ENCODE measurements around the gene RAD51B. TPM values are rescaled to one million over a fixed set of nuclear protein-coding genes. Genes with fewer than 3 reads are reported as not detected.
A peak's percentile ranks its signal among the peaks of the same experiment; 100 is the strongest.

The RAD51B gene
- total RNA-seq, 2 donors from 2014 or later: 37.0 to 49.7 TPM

DNA sequence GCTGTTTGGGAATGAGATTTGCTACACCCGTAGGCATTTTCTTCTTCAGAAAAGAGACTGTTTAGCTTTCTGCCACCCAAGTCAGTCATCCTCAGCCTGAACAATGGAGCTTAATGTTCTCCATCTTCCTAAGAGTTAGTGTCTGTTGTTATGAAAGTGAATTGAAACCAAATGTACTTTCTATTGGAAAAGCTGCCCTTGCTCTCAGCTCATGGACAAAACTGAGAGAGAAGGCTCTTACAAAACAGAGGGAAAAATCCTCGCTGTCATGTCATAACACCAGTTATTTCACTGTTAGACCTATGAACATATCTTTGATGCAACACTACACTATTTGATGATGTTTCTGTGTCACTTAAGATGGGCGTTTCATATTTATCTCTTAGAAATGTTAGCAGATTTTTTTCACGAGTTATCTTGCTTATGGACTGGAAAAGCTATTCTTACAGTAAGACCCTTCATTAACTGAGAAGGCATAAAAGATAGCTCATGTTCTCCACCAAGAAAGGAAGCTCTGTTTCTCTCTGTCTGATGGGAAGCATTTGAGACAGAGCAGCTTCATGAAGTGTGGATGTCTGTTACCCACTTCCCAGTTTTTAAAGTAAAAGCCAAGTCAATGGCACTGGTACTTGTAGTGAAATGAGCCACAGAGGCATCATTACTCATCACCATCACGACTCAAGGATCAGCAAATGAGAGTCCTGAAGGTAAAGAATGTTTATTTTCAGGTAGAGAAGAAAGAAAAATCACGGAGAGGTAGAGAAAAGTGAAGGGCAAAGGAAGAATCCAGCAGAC, 489.3 kb downstream of the RAD51B start:
- H3K4me3 Mint-ChIP-seq: no peak overlapping the region
- ATAC-seq (replicated peaks): no peak

DNA sequence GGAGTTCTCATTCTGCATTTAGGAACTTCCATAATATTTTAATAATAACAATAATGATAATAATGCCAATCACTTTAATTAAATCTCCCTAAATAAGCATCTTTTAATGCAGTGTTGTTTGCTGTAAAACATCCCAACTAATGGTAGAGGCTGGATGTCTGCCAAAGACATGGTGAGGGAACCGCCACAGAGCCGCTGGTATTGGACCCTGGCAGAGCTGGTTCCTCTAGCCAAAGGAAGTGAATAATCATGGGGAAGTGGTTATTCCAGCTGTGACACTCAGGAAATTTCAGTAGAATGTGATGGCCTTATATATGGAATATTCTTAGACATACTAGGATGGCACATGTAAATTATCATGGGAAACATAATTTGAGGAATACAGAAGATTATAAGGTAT, 490.0 kb downstream of the RAD51B start:
- Mint-ChIP-seq H3K4me3 (no peak overlapping the region), H3K36me3 (ENCODE audit: low read depth) (no peaks in the 10 kb centered on the region), H3K4me1 (peaks cover 35% of the 10 kb centered on the region), H3K27me3 (no peaks in the 10 kb centered on the region), H3K9me3 (no peaks in the 10 kb centered on the region), H3K27ac (no peak overlapping the region)
- no peak for ATAC-seq (replicated peaks)

More for the DNA sequence above, 489.3 kb downstream of the RAD51B start:
- peaks cover 30% of the 10 kb centered on the region for H3K4me1 Mint-ChIP-seq
- H3K27ac Mint-ChIP-seq: no peak overlapping the region
- no peaks in the 10 kb centered on the region for H3K27me3 Mint-ChIP-seq
- H3K36me3 Mint-ChIP-seq (ENCODE audit: low read depth): no peaks in the 10 kb centered on the region
- no peaks in the 10 kb centered on the region for H3K9me3 Mint-ChIP-seq

DNA sequence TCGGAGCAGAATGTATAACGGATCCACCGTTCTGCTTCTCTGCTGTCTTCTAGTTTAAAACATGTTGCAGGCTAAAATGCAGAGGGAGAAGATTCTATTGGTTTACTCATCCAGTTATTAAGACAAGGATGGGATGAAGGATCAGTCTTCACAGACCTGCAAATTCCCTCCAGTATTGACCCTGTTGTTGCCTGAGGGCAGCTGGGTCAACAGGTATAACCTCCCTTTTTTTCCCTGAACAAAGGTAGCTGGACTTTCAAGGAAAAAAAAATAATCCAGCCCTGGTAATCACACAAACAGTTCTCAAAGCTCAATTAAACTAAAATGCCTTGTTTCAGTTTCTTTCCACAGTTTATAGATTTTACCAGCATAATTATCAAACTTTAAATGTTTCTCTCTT, 492.7 kb downstream of the RAD51B start:
- Mint-ChIP-seq H3K4me3 (peak overlapping the region; percentile 56), H3K4me1 (peaks cover 32% of the 10 kb centered on the region), H3K27ac (peak overlapping the region; percentile 37), H3K27me3 (no peaks in the 10 kb centered on the region), H3K36me3 (ENCODE audit: low read depth) (no peaks in the 10 kb centered on the region), H3K9me3 (no peaks in the 10 kb centered on the region)
- ATAC-seq (replicated peaks): no peak

DNA sequence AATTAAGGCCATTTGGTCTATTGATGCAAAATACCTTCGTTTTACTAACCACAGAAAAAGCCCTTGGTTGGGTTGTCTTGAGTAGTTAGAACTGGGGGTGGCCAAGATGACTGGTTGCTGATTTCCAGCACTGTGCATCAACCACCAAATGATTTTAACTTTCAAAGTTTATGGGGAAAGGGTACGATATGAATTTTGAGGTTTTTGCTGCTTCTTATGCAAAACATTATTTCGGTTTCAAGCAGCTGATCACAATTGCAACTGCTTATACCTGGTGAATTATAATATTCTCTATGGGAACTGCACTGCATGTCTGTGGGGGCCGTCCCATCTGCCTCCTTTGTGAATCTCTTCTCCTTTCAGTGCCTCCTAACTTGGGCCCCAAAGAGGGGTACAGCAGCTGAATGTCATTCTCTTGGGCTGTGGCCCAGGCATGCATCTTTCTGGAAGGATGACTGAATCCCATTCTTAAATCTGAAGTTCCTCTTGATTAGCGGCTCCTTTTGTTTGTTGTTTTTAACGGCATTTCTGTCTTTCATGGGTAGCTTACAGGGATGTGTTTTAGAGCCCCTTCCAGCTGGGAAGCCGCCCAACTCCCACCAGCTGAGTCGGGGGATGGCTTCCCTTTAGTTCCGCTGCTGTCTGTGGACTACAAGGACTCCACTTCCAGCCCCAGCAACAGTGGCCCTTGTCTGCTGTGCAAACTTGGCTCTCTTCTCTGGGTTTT, 493.5 kb downstream of the RAD51B start:
- peak; percentile 95 for ATAC-seq (replicated peaks)
- Mint-ChIP-seq H3K9me3 (no peaks in the 10 kb centered on the region), H3K27me3 (no peaks in the 10 kb centered on the region), H3K27ac (peak overlapping the region; percentile 37), H3K4me3 (peak overlapping the region; percentile 56), H3K4me1 (peaks cover 35% of the 10 kb centered on the region), H3K36me3 (ENCODE audit: low read depth) (no peaks in the 10 kb centered on the region)

DNA sequence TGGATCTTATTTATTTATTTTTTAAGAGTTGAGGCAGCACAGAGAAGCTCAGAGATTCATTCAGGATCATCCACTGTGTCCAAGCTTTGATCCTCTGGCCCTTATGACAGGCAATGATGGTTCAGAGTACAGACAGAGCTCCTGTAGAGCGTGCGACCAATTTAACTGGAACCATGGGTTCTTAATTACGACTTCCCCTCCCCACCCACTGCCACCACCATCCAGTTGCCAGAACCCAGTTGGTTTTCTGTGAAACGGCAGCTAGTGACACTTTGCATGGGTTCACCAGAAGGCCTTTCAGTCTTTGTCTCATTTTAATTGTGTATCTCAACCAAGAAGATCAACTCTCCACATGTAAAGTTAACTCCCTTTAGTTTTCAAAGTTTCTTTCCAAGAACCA, 495.1 kb downstream of the RAD51B start:
- peaks cover 28% of the 10 kb centered on the region for H3K4me1 Mint-ChIP-seq
- no peaks in the 10 kb centered on the region for H3K9me3 Mint-ChIP-seq
- peak overlapping the region; percentile 22 for H3K4me3 Mint-ChIP-seq
- ATAC-seq (replicated peaks): no peak
- no peaks in the 10 kb centered on the region for H3K27me3 Mint-ChIP-seq
- peak overlapping the region; percentile 16 for H3K27ac Mint-ChIP-seq
- no peaks in the 10 kb centered on the region for H3K36me3 Mint-ChIP-seq (ENCODE audit: low read depth)

DNA sequence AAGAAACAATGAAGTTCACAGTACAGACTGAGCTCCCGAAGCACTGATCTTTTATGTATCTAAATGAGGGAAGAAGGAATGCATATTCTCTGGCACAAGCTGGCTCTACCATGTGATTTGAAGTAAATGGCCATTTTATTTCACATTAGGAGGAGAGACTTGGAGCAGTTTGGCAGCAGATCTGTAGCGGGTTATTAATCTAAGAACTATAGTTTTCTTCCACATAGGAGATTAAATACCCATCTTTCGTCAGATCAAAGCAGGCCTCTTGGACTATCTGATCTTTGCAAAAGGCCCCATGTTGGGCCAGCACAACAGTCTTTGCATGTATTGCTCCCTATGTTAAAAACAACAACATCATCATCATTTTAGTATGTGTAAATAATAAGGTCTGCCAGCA, 495.5 kb downstream of the RAD51B start:
- Mint-ChIP-seq H3K27me3 (no peaks in the 10 kb centered on the region), H3K9me3 (no peaks in the 10 kb centered on the region), H3K4me3 (peak overlapping the region; percentile 22), H3K27ac (peak overlapping the region; percentile 16), H3K36me3 (ENCODE audit: low read depth) (no peaks in the 10 kb centered on the region), H3K4me1 (peaks cover 27% of the 10 kb centered on the region)
- ATAC-seq (replicated peaks): no peak

DNA sequence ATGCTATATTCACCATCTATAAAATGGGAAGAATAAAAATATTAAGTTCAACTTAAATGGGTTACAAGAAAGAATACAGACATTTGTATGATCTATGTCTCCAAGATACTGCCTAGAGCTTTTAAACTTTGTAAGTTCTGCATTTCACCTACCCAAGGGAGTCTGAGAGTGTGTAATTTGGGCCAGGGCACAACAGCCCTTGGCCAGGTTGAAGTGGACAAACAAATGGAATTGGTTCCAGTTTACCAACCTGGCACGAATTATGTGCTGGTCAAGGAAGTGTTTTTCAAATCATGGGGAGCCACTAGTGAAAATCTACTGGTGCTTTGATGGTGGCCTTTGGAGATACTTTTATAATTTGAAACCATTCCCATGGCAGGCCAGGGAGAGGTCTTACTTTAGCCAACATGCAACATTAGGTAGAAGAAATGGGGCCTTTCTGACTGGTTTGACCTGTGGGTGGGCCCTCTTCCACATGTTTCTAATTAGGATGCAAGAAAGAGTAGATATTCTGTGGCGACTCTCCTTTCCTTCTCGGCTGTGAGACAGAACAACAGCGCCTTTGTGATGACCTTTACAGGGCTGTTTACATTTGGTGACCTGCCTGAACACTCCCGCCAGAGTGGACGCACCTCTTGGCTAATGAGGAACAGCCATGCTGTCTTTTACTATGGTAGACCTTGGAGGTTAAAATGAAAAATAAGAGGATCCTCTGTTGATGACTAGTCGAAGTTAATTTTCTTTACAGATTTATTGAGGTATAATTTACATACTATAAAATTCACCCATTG, 496.7 kb downstream of the RAD51B start:
- Mint-ChIP-seq H3K27me3 (no peaks in the 10 kb centered on the region), H3K36me3 (ENCODE audit: low read depth) (no peaks in the 10 kb centered on the region), H3K9me3 (no peaks in the 10 kb centered on the region), H3K4me3 (no peak overlapping the region), H3K4me1 (peaks cover 24% of the 10 kb centered on the region), H3K27ac (no peak overlapping the region)
- ATAC-seq (replicated peaks): no peak

DNA sequence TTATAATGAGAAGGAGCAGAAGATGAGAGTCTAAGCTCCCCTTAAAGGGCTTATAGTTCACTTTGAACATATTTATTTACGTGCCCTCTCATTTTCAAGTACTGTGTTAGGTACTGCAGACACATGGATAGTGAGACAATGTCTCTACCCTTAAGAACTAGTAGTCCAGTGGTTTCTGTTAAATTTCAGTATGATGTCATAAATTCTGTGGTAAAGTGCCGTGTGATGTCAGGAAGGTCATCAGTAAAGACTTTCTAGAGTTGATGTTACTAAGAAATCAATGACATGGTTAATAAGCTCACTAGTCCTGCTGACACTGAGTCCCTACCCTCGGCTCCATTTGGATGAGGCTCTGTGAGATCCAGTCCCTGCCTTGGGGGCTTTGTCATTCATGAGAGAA, 497.7 kb downstream of the RAD51B start:
- Mint-ChIP-seq H3K27ac (peak overlapping the region; percentile 29), H3K4me1 (peaks cover 20% of the 10 kb centered on the region), H3K9me3 (no peaks in the 10 kb centered on the region), H3K36me3 (ENCODE audit: low read depth) (no peaks in the 10 kb centered on the region), H3K4me3 (no peak overlapping the region), H3K27me3 (no peaks in the 10 kb centered on the region)
- no peak for ATAC-seq (replicated peaks)

DNA sequence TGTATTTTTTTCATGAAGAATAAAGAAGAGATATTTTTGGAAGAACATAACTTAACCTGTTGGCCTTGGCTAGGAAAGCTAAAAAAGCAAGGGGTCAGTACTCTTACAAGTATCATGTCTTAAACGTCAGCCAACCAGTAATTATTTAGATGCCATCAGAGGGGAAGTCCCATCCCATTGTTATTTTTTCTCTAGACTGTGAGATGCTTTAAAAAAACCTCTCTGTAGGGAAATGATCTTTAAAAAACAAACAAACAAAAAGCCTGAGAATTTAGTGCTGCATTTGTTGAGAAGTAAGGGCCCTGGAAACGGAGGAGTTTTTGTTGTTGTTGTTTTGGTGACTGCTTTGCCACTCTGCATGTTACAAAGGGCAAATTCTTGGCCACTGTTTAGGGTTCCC, 499.2 kb downstream of the RAD51B start:
- no peaks in the 10 kb centered on the region for H3K27me3 Mint-ChIP-seq
- H3K27ac Mint-ChIP-seq: no peak overlapping the region
- no peak for ATAC-seq (replicated peaks)
- no peaks in the 10 kb centered on the region for H3K36me3 Mint-ChIP-seq (ENCODE audit: low read depth)
- no peaks in the 10 kb centered on the region for H3K9me3 Mint-ChIP-seq
- H3K4me3 Mint-ChIP-seq: no peak overlapping the region
- H3K4me1 Mint-ChIP-seq: peaks cover 9% of the 10 kb centered on the region

DNA sequence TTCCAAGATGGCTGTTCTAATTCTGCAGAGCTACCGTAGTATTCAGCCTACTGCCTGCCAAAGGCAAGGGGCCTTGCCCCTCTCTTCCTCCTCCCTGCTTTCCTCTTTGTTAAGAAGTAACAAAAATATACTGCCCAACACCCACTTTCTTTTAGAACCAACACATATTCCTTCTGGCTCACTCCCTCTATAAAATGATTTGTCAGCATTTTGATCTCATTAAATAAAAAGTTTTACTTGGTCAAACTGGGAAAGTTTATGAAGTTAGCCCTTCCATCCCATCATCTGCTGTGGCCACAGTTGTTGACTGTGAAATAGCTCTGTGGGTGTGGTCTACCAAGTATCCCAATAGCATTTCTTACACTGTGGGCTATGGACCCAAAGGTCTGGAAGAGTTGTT, 500.9 kb downstream of the RAD51B start:
- Mint-ChIP-seq H3K27ac (no peak overlapping the region), H3K4me1 (peaks cover 4% of the 10 kb centered on the region), H3K36me3 (ENCODE audit: low read depth) (no peaks in the 10 kb centered on the region), H3K27me3 (no peaks in the 10 kb centered on the region), H3K9me3 (no peaks in the 10 kb centered on the region), H3K4me3 (no peak overlapping the region)
- ATAC-seq (replicated peaks): no peak

DNA sequence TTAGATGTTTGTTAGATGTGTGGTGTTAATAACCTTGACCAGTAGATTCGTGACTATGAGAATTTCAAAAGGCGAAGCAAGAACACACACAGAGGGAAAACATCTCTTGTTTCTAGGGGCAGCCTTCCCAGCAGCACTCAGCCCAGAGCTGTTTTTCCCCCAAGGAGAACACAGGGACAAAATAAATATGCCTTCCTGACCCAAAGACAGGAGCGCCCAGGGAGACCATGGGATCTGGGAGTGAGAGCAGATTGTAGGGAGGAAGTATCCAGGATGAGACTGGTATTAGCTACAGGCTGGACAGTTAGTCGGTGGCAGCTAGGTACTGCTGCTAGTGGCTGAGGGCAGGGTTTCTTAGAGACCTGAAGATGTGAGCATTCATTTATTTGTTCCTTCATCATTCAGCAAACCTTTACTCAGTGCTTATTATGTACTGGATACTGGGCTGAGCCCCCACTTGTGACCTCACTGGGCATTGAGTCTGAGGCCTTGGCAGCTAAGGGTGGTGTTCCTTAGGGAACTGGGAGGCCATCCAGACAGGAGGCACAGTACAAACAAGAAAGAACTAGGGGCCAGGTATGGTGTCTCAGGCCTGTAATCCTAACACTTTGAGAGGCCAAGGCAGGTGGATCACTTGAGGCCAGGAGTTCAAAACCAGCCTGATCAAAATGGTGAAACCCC, 503.5 kb downstream of the RAD51B start:
- no peak overlapping the region for H3K27ac Mint-ChIP-seq
- H3K9me3 Mint-ChIP-seq: no peaks in the 10 kb centered on the region
- H3K4me3 Mint-ChIP-seq: no peak overlapping the region
- H3K4me1 Mint-ChIP-seq: no peaks in the 10 kb centered on the region
- no peak for ATAC-seq (replicated peaks)
- H3K36me3 Mint-ChIP-seq (ENCODE audit: low read depth): no peaks in the 10 kb centered on the region
- H3K27me3 Mint-ChIP-seq: no peaks in the 10 kb centered on the region

DNA sequence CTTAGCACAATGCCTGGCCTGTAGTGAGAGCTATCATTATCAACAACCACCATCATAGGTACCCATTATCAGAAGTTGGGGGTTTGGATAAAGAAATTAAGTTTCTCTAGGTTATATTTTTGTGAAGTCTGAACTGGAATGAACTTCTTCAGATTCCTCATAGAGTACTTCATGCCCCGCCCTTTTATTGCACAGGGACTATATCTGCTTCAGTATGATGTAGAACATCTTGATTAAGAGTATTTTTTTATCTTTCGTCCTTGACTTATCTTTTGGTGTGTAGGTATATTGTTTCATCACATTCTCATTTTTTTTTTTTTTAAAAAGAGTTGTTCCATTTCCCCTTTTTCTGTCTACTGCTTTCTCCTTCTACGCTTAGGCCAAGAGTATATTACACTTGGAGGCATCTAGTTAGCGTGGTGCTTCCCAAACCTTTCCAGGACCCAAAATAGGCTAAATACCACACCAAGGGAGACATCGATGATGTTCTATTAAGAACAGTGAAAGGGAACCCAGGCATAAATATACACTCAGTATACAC, 505.8 kb downstream of the RAD51B start:
- Mint-ChIP-seq H3K4me3 (no peak overlapping the region), H3K4me1 (no peaks in the 10 kb centered on the region), H3K9me3 (no peaks in the 10 kb centered on the region), H3K27me3 (no peaks in the 10 kb centered on the region), H3K36me3 (ENCODE audit: low read depth) (no peaks in the 10 kb centered on the region), H3K27ac (no peak overlapping the region)
- no peak for ATAC-seq (replicated peaks)

DNA sequence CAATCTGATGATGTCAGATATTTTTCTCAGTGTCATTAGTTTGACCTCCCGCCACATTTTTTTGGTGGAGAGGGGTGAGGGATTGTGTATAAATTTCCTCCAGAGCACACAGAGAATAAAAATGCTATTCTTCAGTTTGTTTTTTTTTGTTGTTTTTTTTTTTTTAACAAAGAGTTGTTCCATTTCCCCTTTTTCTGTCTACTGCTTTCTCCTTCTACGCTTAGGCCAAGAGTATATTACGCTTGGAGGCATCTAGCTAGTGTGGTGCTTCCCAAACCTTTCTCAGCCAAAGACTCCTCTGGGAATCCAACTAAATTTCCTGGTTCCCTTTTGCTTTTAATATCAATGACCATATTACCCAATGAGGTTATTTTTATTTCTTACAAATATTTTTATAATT, 507.7 kb downstream of the RAD51B start:
- no peak overlapping the region for H3K27ac Mint-ChIP-seq
- no peak for ATAC-seq (replicated peaks)
- no peaks in the 10 kb centered on the region for H3K36me3 Mint-ChIP-seq (ENCODE audit: low read depth)
- no peak overlapping the region for H3K4me3 Mint-ChIP-seq
- no peaks in the 10 kb centered on the region for H3K4me1 Mint-ChIP-seq
- H3K27me3 Mint-ChIP-seq: no peaks in the 10 kb centered on the region
- H3K9me3 Mint-ChIP-seq: no peaks in the 10 kb centered on the region

DNA sequence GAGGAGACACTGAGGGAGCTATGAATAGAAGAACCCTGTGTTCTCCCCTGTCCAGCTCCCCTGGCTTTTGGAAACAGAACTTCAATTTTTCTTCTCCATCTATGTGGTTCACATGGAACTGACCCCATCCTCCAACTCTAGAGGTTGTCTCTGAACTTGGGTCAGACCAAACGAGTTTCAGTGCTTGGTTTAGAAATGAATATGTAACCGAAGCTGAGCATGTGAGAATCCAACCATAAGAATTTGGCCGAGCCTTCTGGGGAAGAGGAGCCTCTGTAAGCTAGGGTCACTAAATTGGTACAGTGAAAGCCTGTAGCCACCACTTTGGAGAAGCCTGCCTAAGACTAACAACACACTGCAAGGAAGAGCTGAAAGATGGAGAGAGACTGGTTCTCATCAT, 508.9 kb downstream of the RAD51B start:
- H3K4me1 Mint-ChIP-seq: no peaks in the 10 kb centered on the region
- no peaks in the 10 kb centered on the region for H3K36me3 Mint-ChIP-seq (ENCODE audit: low read depth)
- peak; percentile 19 for ATAC-seq (replicated peaks)
- H3K9me3 Mint-ChIP-seq: no peaks in the 10 kb centered on the region
- no peak overlapping the region for H3K27ac Mint-ChIP-seq
- H3K27me3 Mint-ChIP-seq: no peaks in the 10 kb centered on the region
- H3K4me3 Mint-ChIP-seq: no peak overlapping the region

Data from activated T-helper 17 cell treated with anti-CD3 and anti-CD28 coated beads, Interleukin-2, amount 50 U/mL, for 72 hours (primary cell).